Measurements from ENCODE around the gene KCNG2. TPM values are rescaled to one million over a fixed set of nuclear protein-coding genes. Genes with fewer than 3 reads are reported as not detected.

The KCNG2 gene
- total and polyA plus RNA-seq, 9 of the 15 experiments (the other 6 are each of a cell fraction or from before 2014, with no cell fraction given), result not detected

GRCh38 chr18:79766308-79766707 lies 31.4 kb upstream of the KCNG2 start:
- DNase-seq (ENCODE audit: extremely low read depth in 1 of 4, low spot score in 3 of 4) (no peak), FAIRE-seq (no peak), ATAC-seq (no peak)
- H3K9me3 ChIP-seq (replicated peaks; ENCODE audit: control insufficient read depth, insufficient read depth, low read depth, low read length), result no peaks in the 10 kb centered on the region
- intact Hi-C loops (cut with micrococcal nuclease) (no loop called here), in situ Hi-C loops (cut with MboI) (no loop called here)
- H3K36me3 ChIP-seq (ENCODE audit: control insufficient read depth, insufficient read depth, low read length), result no peaks in the 10 kb centered on the region
- H3K9me1 ChIP-seq (ENCODE audit: control insufficient read depth, insufficient read depth, low read length), result no peaks in the 10 kb centered on the region
- under 1% methylated on average over 14 of the region's 16 CpGs for WGBS (ENCODE audit: insufficient coverage, low coverage, missing lambda C conversion rate)
- H3K27ac ChIP-seq (ENCODE audit: extremely low read depth, low read depth, low read length), result no peak overlapping the region
- ChIA-PET CTCF (ENCODE audit: low intra/inter-chr PET ratio) (no interaction called here), POLR2A (interaction anchor here (0.6 kb wide), 1 partner anchor 35 kb away, joined by 3 read pairs; no protein-coding TSS in a partner anchor)
- H2AFZ ChIP-seq (ENCODE audit: low read depth, low read length), result no peak overlapping the region
- no peak overlapping the region for H3K4me2 ChIP-seq (ENCODE audit: insufficient read depth, low read length)
- peaks cover 4 to 23% of the 10 kb centered on the region in 2 experiments; a peak in 4 of 5 replicates for H3K27me3 ChIP-seq (ENCODE audit: control insufficient read depth in 2 of 2, insufficient read depth in 2 of 2, low read length in 2 of 2)
- no peaks in the 10 kb centered on the region for H3K4me1 ChIP-seq (replicated peaks in 1 of 2; ENCODE audit: control insufficient read depth in 2 of 2, insufficient read depth in 2 of 2, low read length in 2 of 2)
- no peaks in the 10 kb centered on the region for H4K20me1 ChIP-seq (replicated peaks; ENCODE audit: control insufficient read depth, insufficient read depth, low read length)
- no TSS peak for BruUV-seq (replicated peaks)
- H3K79me2 ChIP-seq (ENCODE audit: control insufficient read depth, insufficient read depth, low read length), result no peaks in the 10 kb centered on the region
- no peak for TF ChIP-seq ZNF431 (CRISPR knock-in tag; IDR thresholded peaks at IDR 0.05)
- no peak for TF ChIP-seq ZEB2 (IDR thresholded peaks at IDR 0.05)
- no peak for TF ChIP-seq TAF1 (IDR thresholded peaks at IDR 0.05; ENCODE audit: control insufficient read depth, extremely low read depth, insufficient read depth, low read length, severe bottlenecking)
- no peak for TF ChIP-seq ZNF184 (CRISPR knock-in tag; IDR thresholded peaks at IDR 0.05)
- TF ChIP-seq NBN (IDR thresholded peaks at IDR 0.05; ENCODE audit: low read depth), result no peak
- no peak for TF ChIP-seq PHB2 (IDR thresholded peaks at IDR 0.05; ENCODE audit: low read depth)
- TF ChIP-seq SAFB (IDR thresholded peaks at IDR 0.05; ENCODE audit: borderline replicate concordance, low read depth, low read length), result no peak
- no peak for TF ChIP-seq ZNF655 (CRISPR knock-in tag; IDR thresholded peaks at IDR 0.05)
- TF ChIP-seq RBFOX2 (IDR thresholded peaks at IDR 0.05; ENCODE audit: low read depth, low read length), result no peak
- H3K9ac ChIP-seq (ENCODE audit: insufficient read depth in 1 of 2, low read depth in 2 of 2, low read length in 2 of 2), result no peak overlapping the region
- no peak overlapping the region for H3K4me3 ChIP-seq

All from K562 (cell line).